HT1080 (cell line): Measurements from ENCODE around the gene TMEM250. TPM values are rescaled to one million over a fixed set of nuclear protein-coding genes. Genes with fewer than 3 reads are reported as not detected.
A peak's percentile ranks its signal among the peaks of the same experiment; 100 is the strongest.
"Not testable (repeated sequence)": the region's sequence is repeated elsewhere in the genome, so short reads cannot be mapped to it uniquely, and the experiment has no call there.

Source experiments
- DNase-seq: peaks from one replicate; pipeline ENCODE4 v3.0.0-alpha.2; 2015; ENCODE audit warnings: low read depth
- total RNA-seq: library from RNA; depleted of rRNA; stranded (reverse); fragments of >200 nt; shearing (Covaris generic); gene quantifications from 2 replicates; pipeline ENCODE4 v1.2.3, GENCODE V29; 2014

TMEM250 gene
- total RNA-seq, 1 experiment from 2014 or later, result 63.7 TPM

DNA sequence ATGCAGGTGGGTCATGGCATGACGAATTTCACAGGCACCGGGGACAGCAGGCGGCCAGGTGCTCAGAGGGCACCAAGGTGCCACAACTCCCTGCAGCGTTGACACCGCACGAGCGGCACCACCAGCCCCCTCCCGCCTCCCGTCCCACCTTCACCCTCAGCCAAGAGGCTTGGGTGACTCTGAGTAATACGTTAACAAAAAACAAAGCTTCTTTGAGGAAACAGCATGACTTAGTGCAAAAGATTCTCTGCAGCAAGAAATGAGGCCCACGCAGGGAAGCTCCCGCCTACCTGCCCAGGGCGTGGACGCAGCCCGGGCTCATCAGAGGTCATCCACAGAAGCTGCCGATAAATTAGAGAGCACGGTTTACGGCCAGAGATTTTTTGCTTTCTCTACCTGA, 4.1 kb downstream of the TMEM250 start:
- no peak for DNase-seq

DNA sequence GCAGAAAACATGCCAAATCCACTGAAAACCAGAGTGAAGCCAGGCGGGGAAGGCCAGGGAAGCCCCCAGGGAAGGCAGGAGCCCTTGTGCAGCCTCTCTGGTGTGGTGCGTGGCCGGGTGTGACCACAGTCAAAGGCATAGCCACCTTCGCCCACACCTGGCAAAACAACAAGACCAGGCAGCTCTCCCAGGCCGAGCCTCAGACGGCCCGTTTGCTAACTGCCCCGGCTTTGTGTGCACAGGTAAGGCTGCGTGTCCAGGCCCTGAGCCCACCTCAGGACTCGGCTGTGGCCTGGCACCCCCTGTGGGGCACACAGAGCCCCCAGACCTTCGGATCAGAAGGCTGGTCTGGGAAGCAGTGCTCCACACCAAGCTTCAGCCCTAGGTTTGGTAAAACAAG, 6.1 kb downstream of the TMEM250 start:
- no peak for DNase-seq

DNA sequence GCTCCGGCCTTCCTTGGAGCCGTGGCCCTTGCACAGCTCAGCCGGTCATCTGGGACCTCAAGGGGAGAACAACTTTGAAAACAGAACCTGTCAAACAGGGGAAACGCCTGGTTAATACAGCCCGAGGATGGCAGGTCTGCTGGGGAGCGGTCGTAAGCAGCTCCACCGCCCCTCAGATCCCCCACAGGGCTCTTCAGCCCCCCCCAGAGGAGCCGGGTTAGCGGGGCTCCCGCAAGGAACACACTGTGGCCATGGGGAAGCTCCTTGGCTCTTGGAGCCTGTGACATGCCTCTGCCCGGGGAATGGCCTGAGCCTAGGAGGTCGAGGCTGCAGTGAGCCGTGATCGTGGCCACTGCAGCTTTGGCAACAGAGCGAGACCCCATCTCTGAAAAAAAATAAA, 6.8 kb downstream of the TMEM250 start:
- no peak for DNase-seq

DNA sequence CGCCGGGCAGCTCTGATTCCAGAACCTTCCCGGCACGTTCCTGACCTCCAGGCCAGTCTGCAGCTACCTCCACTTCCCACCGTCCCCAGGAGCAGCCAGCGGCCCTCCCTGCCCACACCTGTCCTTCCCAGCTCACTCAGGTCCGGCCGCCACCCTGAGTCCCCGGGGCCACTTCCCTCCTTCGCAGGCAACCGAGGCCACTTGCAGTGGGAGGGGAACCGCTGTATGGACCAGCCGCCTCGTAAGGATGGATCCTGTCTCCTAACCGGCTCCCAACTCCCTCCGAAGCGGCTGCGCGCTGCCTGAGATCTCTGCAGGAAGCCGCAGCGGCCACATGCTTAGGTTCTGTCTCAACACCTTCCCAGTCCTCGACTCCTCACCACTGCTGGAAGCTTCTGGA, 7.5 kb downstream of the TMEM250 start:
- DNase-seq, result no peak

DNA sequence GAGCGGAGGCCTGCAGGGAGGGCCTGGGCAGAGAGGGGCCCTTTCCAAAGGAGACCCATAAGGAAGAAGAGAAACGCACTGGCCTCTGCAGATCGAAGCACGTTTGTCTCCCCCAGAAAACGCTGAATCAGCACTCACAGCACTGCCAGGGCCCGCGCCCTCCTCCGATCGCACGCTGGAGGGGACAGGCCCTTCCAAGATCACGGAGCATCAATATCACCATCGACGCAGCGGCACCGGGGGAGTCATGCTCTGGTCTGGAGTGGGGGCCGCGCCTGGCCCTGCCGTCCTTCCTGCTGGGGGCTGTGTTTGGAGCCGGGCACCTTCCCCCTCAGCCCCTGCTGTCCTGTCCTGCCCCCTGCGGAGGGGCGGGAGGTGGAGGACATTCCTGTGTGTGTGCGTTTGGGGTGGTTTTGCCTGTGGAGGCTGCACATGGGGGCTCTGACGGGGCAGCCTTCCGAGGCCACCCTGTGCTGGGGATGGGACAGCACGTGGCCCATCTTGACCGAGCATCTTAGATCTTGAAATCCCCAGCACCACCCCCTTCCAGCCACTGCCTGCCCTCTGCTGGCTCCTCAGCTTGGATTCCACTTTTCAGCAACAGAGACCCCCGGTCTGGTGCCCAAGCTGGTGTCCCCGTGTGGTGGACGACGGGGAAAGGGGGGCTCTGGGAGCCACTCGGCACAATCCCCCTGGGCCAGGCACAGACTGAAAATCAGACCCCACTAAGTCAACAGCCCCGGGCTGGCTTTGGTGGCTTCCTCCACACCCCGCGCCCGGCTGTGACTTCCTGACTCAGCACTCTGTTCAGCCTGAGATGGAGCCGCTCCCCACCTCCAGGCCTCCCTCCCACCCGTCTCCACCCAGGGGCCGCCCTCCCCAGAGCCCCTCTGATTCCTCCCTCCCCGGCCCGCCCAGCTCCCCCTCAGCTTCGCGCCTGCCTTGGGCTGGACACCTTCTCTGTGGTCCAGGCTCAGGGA, 8.3 kb downstream of the TMEM250 start:
- DNase-seq, result no peak

DNA sequence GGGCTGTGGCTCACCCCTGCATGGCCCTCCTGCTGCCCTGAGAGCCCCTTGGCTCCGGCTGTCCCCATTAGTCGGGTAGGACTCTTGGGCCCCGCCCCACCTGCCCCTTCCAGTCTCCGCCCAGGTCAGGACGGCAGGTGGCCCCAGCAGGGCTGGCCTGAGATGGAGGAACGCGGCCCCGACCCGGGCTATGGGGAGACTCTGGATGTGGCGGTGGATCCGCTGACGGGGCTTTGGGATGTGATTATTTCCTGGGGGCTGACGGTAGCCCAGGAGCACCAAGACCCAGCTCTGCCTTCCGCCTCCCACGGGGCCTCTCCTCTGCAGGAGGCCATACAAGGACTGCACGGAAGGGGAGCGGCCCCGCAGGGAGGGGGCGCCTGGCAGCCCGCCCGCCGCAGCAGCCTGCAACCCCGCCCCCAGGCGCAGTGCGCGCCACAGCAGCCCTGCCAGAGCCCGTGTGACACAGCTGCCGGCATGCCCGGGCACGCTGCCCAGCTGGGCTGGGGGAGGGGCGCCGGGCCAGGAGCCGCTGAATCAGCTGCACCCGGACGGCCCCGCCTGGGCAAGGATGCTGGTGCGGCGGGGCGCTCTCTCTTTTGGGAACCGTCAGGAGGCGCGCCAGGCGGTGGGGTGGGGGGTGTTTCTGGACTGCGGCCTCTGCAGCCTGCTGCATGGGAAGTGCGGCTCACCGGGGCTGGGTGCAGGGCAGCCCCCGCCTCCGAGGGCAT, 9.2 kb downstream of the TMEM250 start:
- peak; percentile 96 for DNase-seq

DNA sequence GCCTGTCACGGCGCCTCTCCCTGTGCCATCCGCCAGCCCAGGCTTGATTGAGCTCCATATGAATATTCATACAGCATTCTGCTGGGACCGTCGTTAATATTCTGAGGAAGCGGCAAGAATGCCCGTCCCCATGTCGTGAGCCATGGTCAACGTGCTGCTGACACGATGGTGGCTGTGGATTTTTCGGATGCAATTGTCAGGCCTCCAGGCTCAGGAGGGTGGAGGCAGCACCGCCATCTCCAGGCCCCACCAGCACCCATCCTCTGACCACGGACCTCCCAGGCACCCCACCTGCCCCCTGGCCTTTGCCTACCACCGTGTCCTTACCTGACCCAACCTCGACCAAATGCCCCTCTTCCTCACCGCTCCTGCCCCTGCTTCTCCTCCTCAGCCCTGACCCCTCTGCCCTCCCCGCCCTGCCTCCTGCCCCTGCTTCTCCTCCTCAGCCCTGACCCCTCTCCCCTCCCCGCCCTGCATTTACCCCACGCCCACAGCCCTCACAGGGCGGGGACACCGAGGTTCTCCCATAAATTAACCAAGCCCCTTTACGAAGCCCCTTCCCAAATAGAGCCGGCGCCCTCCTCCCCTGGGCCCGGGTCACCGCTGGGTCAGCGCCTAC, 9.9 kb downstream of the TMEM250 start:
- DNase-seq, result no peak

DNA sequence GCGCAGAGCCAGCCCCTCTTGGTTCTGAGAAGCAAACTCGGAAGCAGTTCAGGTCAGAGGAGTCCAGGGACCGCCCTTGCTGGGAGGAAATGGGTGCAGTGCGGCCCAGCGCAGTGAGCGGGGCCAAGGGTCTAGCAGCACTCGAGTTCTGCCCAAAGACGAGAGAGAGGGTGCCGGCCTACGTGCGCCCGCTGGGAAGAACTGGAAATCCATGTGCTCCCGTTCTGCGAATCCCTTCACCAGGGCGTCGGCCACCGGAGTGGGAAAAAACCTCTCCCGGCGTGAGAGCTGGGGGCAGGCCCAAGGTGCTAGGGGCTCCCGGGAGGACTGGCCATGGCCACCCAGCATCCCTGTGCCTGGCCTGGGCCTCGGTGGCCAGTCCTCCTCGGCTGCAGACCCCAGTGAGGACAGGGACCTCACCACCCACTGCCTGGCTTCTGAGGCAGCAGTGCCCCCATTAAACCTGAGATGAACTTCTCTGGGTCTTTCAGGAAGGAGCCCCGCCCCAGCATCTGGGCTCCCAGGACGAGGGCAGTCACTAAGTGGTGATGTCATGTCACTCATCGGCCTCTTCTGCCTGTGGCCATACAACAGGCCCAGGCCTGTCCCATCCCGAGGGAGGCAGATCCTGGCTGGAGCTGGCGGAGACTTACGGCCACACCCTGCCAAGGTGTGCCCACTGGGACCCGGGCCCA, 10.6 kb downstream of the TMEM250 start:
- DNase-seq, result no peak

DNA sequence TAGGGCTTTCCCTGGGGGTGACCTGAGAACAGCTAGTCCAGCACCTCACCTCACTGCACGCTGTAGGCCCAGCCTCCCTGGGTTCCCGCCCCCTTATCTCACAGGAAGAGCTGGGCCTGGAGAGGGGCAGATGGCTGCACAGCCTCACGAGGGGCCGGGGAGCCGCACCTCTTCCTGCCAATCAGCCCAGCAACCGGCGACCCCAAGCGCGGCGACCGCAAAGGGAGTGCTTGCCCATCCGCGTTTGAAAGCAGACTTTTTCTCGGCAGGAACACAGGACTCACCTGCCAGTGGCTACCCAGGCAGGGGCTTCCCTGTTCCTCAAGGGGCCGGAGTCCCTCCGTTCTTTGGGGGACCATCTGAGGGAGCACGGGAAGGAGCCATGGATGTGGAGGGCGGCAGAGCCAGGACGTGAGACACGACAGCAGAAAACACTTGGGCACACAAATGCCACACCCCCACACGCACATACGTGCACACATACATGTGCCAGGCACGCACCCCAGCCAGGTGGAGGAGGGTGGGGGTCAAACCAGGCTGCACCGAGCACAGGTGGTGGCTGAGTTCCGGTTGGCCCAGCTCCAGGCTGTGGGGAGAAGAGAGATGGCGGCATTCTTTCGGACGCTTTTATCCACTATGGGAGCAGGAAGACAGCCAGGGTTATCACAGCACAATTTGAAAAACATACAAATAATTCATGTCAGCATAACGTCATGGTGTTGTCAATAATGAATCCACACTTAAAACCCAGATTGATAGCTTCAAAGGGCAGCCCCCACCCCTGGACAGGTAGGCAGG, 11.3 kb downstream of the TMEM250 start:
- DNase-seq, result no peak

DNA sequence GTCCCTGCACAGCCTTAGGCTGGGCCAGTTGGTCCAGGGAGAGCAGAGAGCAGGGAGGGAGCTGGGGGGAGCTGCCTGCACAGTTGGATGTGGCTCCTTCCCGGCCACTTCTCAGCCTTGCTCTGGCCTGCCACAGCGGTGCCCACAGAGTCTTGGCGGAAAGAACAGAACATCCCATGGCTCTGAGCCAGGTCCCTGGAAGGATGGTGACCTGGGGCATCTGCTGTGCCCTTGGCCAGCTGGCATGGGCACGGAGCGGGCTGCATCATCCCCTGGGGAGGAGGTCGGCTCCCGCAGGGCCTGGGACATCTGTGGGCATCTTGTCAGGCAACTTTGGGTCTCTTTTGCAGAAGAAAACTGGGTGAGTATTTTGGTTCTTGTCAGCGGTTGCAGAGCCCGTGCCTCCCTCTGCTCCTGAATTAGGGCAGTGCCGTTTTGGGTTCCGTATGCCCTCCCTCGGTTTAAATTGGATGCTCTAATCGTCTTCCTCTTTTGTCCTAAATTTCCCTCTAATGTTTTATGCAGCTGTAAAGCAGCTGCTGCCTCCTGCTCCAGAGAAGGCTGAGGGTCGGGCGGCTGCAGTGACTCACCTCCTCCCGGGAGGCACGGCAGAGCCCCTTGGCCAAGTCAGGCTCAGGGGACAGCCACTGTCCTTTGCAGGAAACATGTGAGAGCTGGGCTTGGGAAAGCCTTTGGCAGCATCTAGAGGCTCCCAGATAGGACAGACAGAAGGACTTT, 13.1 kb downstream of the TMEM250 start:
- peak; percentile 38 for DNase-seq

DNA sequence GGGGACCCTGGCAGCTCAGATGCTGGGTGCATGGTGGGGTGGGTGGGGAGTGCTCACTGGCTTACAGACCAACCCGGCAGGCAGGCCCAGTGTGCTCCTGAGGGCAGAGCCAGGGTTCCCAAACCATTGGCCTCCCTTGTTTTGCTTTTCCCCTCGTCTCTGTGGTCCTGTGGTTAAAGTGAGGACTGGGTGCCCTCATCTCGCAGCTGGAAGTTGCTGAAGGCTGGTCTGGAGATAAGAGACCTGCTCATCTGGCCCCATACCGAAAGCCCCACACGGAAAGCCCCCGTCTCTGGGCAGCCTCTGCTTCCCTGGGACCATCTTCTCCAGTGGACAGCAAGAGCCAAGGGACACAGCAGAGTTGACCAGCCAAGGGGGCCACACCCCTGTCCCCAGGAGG, 13.8 kb downstream of the TMEM250 start:
- DNase-seq, result no peak

DNA sequence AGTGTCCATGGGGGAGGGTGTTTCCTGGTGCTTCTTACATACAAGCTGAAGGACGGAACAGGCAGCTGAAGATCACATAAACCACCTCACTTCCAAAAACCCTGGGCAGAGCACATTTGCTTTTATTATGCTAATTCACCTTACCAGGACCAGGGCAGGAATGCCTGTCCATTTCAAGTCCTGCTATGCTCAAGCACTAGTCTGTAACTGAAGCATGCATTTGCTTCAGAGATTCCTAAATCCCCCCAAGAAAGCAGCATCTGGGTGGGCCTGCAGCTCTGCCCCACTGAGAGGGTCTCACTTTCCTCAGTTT, 14.2 kb downstream of the TMEM250 start:
- no peak for DNase-seq

DNA sequence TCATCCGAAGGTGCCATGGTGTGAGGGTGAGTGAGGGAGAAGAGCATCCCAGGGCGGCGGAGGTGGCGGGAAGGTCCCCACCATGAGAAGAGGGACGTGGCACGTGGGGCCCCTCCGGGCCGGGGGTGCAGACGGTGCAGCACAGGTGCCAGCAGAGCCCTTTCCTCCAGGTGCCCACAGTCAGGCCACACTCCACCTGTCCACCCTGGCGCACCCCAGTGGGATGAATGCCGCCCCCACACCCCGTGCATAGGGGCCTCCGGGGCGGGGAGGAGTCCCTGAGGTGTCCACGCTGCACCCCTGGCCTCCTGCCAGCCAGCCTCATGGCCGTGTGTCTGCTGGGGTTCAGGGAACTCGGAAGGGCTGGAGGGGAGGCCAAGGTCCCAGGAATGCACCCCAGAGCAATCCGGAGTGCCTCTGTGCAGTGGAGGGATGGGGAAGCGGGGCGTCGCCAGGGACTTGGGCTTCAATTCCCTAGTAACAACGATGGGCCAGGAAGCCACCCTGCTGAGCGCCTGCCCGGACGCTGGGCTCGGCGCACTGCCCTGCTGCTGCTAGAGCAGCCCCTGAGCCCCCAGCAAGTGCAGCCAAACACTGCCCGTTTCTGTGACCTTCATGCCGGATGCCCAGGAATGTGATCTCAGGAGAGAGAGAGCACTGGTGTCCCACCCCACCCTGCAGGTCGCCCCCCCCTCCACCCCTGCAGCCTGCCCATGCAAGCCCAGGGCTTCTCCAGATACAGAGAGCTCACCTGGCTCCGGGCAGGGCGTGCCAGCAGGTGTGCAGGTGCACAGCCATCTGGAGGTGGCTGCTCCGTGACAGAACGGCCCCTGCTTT, 14.8 kb downstream of the TMEM250 start:
- DNase-seq, result no peak

DNA sequence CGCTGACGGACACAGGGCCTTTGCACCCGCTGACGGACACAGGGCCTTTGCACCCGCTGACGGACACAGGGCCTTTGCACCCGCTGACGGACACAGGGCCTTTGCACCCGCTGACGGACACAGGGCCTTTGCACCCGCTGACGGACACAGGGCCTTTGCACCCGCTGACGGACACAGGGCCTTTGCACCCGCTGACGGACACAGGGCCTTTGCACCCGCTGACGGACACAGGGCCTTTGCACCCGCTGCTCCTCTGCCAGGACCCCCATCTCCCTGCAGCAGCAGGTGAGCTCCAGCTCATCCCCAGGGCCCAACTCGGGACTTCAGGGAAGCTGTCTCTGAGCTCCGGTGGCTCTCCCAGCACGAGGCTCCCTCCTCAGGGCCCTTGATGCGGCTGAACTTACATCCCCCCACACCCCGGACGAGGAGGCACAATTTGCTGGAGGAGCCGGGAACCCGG, 17.0 kb downstream of the TMEM250 start:
- not testable (repeated sequence) for DNase-seq

DNA sequence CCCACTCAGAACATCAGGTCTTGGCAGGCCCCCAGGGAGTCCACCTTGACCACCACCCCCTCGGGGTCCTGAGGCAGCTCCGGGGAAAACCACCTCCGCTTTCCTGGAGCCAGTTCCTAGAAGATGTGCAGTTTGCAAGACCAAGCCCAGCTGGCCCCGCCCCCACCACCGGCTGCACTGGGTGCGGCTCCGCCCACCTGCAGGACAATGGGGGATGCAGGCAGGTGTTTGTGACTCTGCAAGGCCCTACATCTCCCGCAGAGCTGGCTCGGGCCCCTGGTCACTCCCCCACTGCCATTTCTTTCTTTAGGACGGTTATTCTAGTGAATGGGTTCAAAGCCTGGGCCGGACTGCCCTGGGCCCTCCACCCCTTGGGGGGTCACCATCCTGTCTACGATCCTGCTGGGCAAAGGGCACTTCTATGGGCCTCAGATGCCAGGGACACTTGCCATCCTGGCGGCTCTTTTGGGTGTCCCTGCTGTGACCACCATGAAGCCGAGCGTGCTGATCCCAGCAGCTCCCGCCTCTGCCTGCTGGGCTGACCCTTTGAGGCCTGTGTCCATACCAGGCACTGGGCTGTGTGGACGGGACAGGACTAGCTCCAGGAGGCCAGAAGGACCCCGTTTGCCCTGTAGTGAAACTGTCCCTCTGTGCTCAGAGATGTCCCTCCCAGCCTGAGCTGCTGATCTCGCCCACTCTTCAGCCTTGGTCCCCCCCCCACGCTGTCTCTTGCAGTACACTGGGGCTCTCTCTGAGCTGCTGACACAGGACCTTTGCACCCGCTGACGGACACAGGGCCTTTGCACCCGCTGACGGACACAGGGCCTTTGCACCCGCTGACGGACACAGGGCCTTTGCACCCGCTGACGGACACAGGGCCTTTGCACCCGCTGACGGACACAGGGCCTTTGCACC, 17.7 kb downstream of the TMEM250 start:
- no peak for DNase-seq

DNA sequence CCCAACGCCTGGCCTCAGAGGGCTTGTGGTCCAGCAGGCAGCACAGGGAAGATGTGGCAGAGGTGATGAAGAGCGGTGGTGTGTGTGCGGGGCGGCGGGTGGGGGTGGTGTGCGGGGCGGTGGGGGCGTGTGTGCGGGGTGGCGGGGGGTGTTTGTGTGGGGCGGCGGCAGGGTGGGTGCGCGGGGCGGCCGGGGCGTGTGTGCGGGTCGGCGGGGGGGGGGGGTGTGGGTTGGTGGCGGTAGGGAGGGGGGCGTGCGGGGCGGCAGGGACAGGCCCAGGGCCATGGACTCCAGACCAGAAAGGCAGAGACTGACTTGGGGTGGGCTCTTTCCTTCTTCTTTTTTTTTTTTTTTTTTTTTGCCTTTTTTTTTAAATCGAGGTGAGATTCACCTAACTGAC, 19.1 kb downstream of the TMEM250 start:
- no peak for DNase-seq

DNA sequence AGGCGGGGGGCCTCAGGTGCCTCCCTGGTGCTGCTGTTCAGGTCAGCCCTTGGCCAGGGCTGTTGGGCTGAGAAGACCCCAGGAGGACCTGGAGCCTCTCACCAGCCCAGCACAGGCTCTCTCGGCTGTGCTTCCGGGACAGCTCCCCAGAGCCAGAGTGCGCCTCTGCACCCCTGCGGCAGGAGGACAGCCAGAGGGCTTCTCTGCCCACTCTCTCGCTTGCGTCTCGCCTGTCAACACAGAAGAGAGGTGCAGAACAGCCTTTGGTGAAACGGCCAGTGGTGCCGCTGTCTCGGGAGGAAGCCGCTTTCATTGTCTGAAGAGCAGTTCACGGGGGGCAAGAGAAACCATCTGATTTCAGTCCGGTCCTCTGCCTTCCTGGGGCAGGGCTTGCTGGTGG, 19.8 kb downstream of the TMEM250 start:
- no peak for DNase-seq

DNA sequence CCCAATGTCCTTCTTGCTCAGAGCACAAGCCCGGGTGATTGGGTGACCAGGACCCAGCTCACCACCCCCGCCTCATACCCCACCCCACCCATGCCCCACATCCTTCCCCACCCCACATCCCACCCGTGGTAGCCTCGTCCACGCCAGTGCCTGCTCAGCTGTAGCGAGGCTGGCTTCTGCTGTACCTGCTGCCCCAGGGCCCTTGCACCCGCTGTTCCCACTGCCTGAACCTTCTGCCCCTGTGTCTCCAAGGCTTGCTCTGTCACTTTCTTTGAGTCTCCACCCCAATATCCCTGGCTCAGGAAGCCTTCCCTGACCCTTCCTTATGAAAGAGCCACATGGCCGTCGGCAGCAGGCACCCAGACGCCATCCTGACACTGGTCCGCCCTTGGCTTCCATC, 20.5 kb downstream of the TMEM250 start:
- no peak for DNase-seq
